NCI-H1436 treated with DMSO at 0.1 percent for 48 hours (cell line): ENCODE data around the gene MATCAP1.

ENCODE experiments used
- DNase-seq: peaks from one replicate; lab custom pipeline; 2025; lab: John Stamatoyannopoulos, UW

MATCAP1 gene

DNA sequence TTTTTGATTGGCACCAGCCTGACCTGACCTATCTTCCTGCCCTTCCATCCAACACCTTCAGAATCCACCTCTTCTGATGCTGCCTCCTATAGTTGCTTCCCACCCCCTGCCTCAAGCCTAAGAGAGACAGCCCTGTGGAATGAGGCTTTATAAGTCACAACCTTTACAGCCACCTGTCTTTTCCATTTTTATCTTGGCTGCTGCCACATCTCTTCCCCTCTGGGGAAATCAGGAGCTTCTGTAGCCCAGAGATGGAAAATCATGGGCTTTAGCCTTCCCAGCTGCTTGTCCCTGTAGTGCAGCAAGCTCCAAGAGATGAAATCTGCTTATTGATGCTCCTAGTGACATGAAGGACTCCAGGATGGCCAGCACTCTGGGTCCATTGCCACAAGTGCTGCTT lies 55.3 kb downstream of the MATCAP1 start:
- DNase-seq: no peak
